CD4-positive, alpha-beta memory T cell (primary cell): ENCODE data around the gene MACC1. TPM values are rescaled to one million over a fixed set of nuclear protein-coding genes. Genes with fewer than 3 reads are reported as not detected.

Experiments
- CTCF ChIA-PET: fragments of 350-600 bp; sonication (Branson Sonifier 250); formaldehyde crosslinking; loops from one replicate; lab custom pipeline; 2021; ENCODE audit warnings: inconsistent platforms; ENCODE audit not compliant: partially characterized antibody; lab: Charles Lee
- POLR2A ChIA-PET: fragments of 350-600 bp; sonication (Branson Sonifier 250); formaldehyde crosslinking; loops from one replicate; lab custom pipeline; 2021; ENCODE audit not compliant: partially characterized antibody; lab: Charles Lee
- DNase-seq, 5 donors: peaks; one replicate each; pipeline versions ENCODE4 v3.0.0 to v3.0.0-alpha.2; 2020 to 2022; ENCODE audit warnings: mixed read lengths in 1 of 5
- H3K27ac ChIP-seq: one replicate; pipeline ENCODE4 v1.7.0; 2013; ENCODE audit warnings: low read depth, low read length
- H3K27me3 ChIP-seq: 2 replicates; pipeline ENCODE4 v1.7.0; 2013; ENCODE audit warnings: mild to moderate bottlenecking, low read length, moderate library complexity; ENCODE audit not compliant: insufficient read depth
- H3K36me3 ChIP-seq: 2 replicates; pipeline ENCODE4 v1.7.0; 2013; ENCODE audit warnings: mild to moderate bottlenecking, low read length, moderate library complexity; ENCODE audit not compliant: insufficient read depth
- H3K4me1 ChIP-seq: 2 replicates; pipeline ENCODE4 v1.7.0; 2013; ENCODE audit warnings: mild to moderate bottlenecking, low read length, moderate library complexity; ENCODE audit not compliant: insufficient read depth
- H3K4me3 ChIP-seq, 2 donors: one replicate each; pipeline ENCODE4 v1.7.0; 2013; ENCODE audit warnings: low read length in 2 of 2, mild to moderate bottlenecking in 1 of 2
- H3K9me3 ChIP-seq, 2 donors: one replicate each; pipeline ENCODE4 v1.7.0; 2013; ENCODE audit warnings: low read length in 2 of 2, control low read depth in 1 of 2; ENCODE audit not compliant: control insufficient read depth in 1 of 2
- H3K27ac Mint-ChIP-seq, 7 donors: one replicate each; pipeline ENCODE4 v1.8.0; 2020 to 2021; ENCODE audit warnings: mixed read lengths in 7 of 7, mild to moderate bottlenecking in 6 of 7, inconsistent platforms in 3 of 7, moderate library complexity in 3 of 7
- H3K27me3 Mint-ChIP-seq, 2 donors: one replicate each; pipeline ENCODE4 v1.8.0; 2020 to 2021; ENCODE audit warnings: mixed read lengths in 2 of 2
- H3K36me3 Mint-ChIP-seq, 2 donors: one replicate each; pipeline ENCODE4 v1.8.0; 2020 to 2021; ENCODE audit warnings: mixed read lengths in 2 of 2, inconsistent platforms in 1 of 2, mild to moderate bottlenecking in 1 of 2
- H3K4me1 Mint-ChIP-seq, 4 donors: one replicate each; pipeline ENCODE4 v1.8.0; 2020 to 2021; ENCODE audit warnings: mixed read lengths in 4 of 4, mild to moderate bottlenecking in 1 of 4
- H3K4me3 Mint-ChIP-seq, 8 donors: one replicate each; pipeline ENCODE4 v1.8.0; 2020 to 2021; ENCODE audit warnings: mixed read lengths in 8 of 8, mild to moderate bottlenecking in 7 of 8, moderate library complexity in 6 of 8, inconsistent platforms in 3 of 8
- H3K9me3 Mint-ChIP-seq, 8 donors: one replicate each; pipeline ENCODE4 v1.8.0; 2020 to 2021; ENCODE audit warnings: mixed read lengths in 8 of 8, mild to moderate bottlenecking in 5 of 8, inconsistent platforms in 3 of 8, moderate library complexity in 1 of 8
- intact Hi-C: fragments of 100-400 bp; cut with micrococcal nuclease; formaldehyde crosslinking; loops from one replicate; pipeline ENCODE4 v1.15.1; 2023
- polyA plus RNA-seq, 2 donors: library from polyadenylated mRNA; unstranded; fragments of 300-500 nt; fragmentation: Illumina TruSeq; gene quantifications; one replicate each; pipeline ENCODE4 v1.2.3, GENCODE V29; 2021
- total RNA-seq, 2 experiments: library from RNA; stranded (reverse); gene quantifications; one replicate each; pipeline ENCODE4 v1.2.3, GENCODE V29; 2021

Gene MACC1
- total and polyA plus RNA-seq, 4 experiments from 2014 or later, result 0.05 to 0.09 TPM; not detected in 2

- H3K27me3 Mint-ChIP-seq, result no peaks in the 10 kb centered on the region
- no peak overlapping the region for H3K4me3 Mint-ChIP-seq
- no peaks in the 10 kb centered on the region for H3K4me1 ChIP-seq
- H3K27me3 ChIP-seq, result no peaks in the 10 kb centered on the region
- H3K9me3 ChIP-seq, result no peaks in the 10 kb centered on the region
- no peak overlapping the region for H3K4me3 ChIP-seq
- ChIA-PET POLR2A (no interaction called here), CTCF (no interaction called here)
- no peak for DNase-seq
- intact Hi-C loops, result no loop called here
- no peak overlapping the region for H3K27ac ChIP-seq
- H3K27ac Mint-ChIP-seq, result no peak overlapping the region
- peaks cover 0 to 13% (median 6%) of the 10 kb centered on the region in 8 donors for H3K9me3 Mint-ChIP-seq
- no peaks in the 10 kb centered on the region for H3K36me3 ChIP-seq
- H3K4me1 Mint-ChIP-seq, result no peaks in the 10 kb centered on the region
- H3K36me3 Mint-ChIP-seq, result no peaks in the 10 kb centered on the region
Measured at GRCh38 chr7:20206104-20206896, 10.9 kb downstream of the MACC1 start.

- no peak overlapping the region for H3K4me3 Mint-ChIP-seq
- Histone ChIP-seq H3K4me1 (no peaks in the 10 kb centered on the region), H3K36me3 (no peaks in the 10 kb centered on the region), H3K27ac (no peak overlapping the region), H3K4me3 (no peak overlapping the region), H3K27me3 (no peaks in the 10 kb centered on the region), H3K9me3 (no peaks in the 10 kb centered on the region)
- no peak for DNase-seq
- intact Hi-C loops, result no loop called here
- H3K27me3 Mint-ChIP-seq, result no peaks in the 10 kb centered on the region
- no peak overlapping the region for H3K27ac Mint-ChIP-seq
- ChIA-PET POLR2A (no interaction called here), CTCF (no interaction called here)
- no peaks in the 10 kb centered on the region for H3K36me3 Mint-ChIP-seq
- peaks cover 0 to 10% (median under 1%) of the 10 kb centered on the region in 8 donors for H3K9me3 Mint-ChIP-seq
- peaks cover 0 to 2% (median 0%) of the 10 kb centered on the region in 4 donors for H3K4me1 Mint-ChIP-seq
Measured at GRCh38 chr7:20203316-20203715, 13.9 kb downstream of the MACC1 start.

- Histone ChIP-seq H3K27me3 (no peaks in the 10 kb centered on the region), H3K9me3 (no peaks in the 10 kb centered on the region), H3K36me3 (no peaks in the 10 kb centered on the region), H3K27ac (no peak overlapping the region), H3K4me3 (no peak overlapping the region), H3K4me1 (no peaks in the 10 kb centered on the region)
- intact Hi-C loops, result no loop called here
- Mint-ChIP-seq H3K4me1 (peaks cover 0 to 2% (median 0%) of the 10 kb centered on the region in 4 donors), H3K27ac (no peak overlapping the region), H3K36me3 (no peaks in the 10 kb centered on the region), H3K9me3 (peaks cover 0 to 5% (median 2%) of the 10 kb centered on the region in 8 donors), H3K27me3 (no peaks in the 10 kb centered on the region), H3K4me3 (no peak overlapping the region)
- ChIA-PET POLR2A (no interaction called here), CTCF (no interaction called here)
- DNase-seq, result no peak
Measured at GRCh38 chr7:20201380-20201779, 15.8 kb downstream of the MACC1 start.

- POLR2A ChIA-PET, result no interaction called here
- Mint-ChIP-seq H3K27ac (no peak overlapping the region), H3K4me3 (no peak overlapping the region), H3K4me1 (peaks cover 0 to 2% (median 0%) of the 10 kb centered on the region in 4 donors), H3K36me3 (no peaks in the 10 kb centered on the region), H3K9me3 (peaks cover 0 to 3% (median under 1%) of the 10 kb centered on the region in 8 donors), H3K27me3 (no peaks in the 10 kb centered on the region)
- DNase-seq, result no peak
- H3K27ac ChIP-seq, result no peak overlapping the region
- no peak overlapping the region for H3K4me3 ChIP-seq
- intact Hi-C loops, result no loop called here
- CTCF ChIA-PET, result no interaction called here
- no peaks in the 10 kb centered on the region for H3K9me3 ChIP-seq
- no peaks in the 10 kb centered on the region for H3K36me3 ChIP-seq
- H3K27me3 ChIP-seq, result no peaks in the 10 kb centered on the region
- H3K4me1 ChIP-seq, result no peaks in the 10 kb centered on the region
Measured at GRCh38 chr7:20200971-20201370, 16.2 kb downstream of the MACC1 start.

GRCh38 chr7:20200361-20200760, 16.8 kb downstream of the MACC1 start:
- H3K36me3 ChIP-seq, result no peaks in the 10 kb centered on the region
- H3K27me3 Mint-ChIP-seq, result no peaks in the 10 kb centered on the region
- peaks cover 0 to 2% (median 0%) of the 10 kb centered on the region in 4 donors for H3K4me1 Mint-ChIP-seq
- no peak overlapping the region for H3K27ac ChIP-seq
- H3K4me3 Mint-ChIP-seq, result no peak overlapping the region
- no peaks in the 10 kb centered on the region for H3K4me1 ChIP-seq
- no peaks in the 10 kb centered on the region for H3K36me3 Mint-ChIP-seq
- ChIA-PET POLR2A (no interaction called here), CTCF (no interaction called here)
- DNase-seq, result no peak
- peaks cover 0 to 4% (median under 1%) of the 10 kb centered on the region in 8 donors for H3K9me3 Mint-ChIP-seq
- no peak overlapping the region for H3K4me3 ChIP-seq
- intact Hi-C loops, result no loop called here
- no peaks in the 10 kb centered on the region for H3K27me3 ChIP-seq
- no peaks in the 10 kb centered on the region for H3K9me3 ChIP-seq
- no peak overlapping the region for H3K27ac Mint-ChIP-seq

- ChIA-PET CTCF (no interaction called here), POLR2A (no interaction called here)
- Mint-ChIP-seq H3K27ac (no peak overlapping the region), H3K9me3 (peaks cover 0 to 4% (median under 1%) of the 10 kb centered on the region in 8 donors), H3K4me1 (peaks cover 0 to 2% (median 0%) of the 10 kb centered on the region in 4 donors), H3K27me3 (no peaks in the 10 kb centered on the region), H3K36me3 (no peaks in the 10 kb centered on the region), H3K4me3 (peak overlapping the region in 1 of 8 donors; percentile 19)
- no peak for DNase-seq
- H3K27me3 ChIP-seq, result no peaks in the 10 kb centered on the region
- no peaks in the 10 kb centered on the region for H3K36me3 ChIP-seq
- H3K4me1 ChIP-seq, result no peaks in the 10 kb centered on the region
- no peak overlapping the region for H3K27ac ChIP-seq
- H3K4me3 ChIP-seq, result no peak overlapping the region
- intact Hi-C loops, result no loop called here
- H3K9me3 ChIP-seq, result no peaks in the 10 kb centered on the region
Measured at GRCh38 chr7:20199015-20199737, 18.0 kb downstream of the MACC1 start.

- H3K36me3 Mint-ChIP-seq, result no peaks in the 10 kb centered on the region
- no peak for DNase-seq
- POLR2A ChIA-PET, result no interaction called here
- H3K27ac ChIP-seq, result no peak overlapping the region
- no peaks in the 10 kb centered on the region for H3K27me3 Mint-ChIP-seq
- H3K9me3 ChIP-seq, result no peaks in the 10 kb centered on the region
- peaks cover 0 to 4% (median under 1%) of the 10 kb centered on the region in 8 donors for H3K9me3 Mint-ChIP-seq
- peak overlapping the region in 1 of 8 donors; percentile 1 for H3K4me3 Mint-ChIP-seq
- intact Hi-C loops, result no loop called here
- no peak overlapping the region for H3K27ac Mint-ChIP-seq
- no peaks in the 10 kb centered on the region for H3K36me3 ChIP-seq
- no peaks in the 10 kb centered on the region for H3K27me3 ChIP-seq
- H3K4me1 ChIP-seq, result no peaks in the 10 kb centered on the region
- H3K4me1 Mint-ChIP-seq, result peaks cover 0 to 2% (median 0%) of the 10 kb centered on the region in 4 donors
- CTCF ChIA-PET, result no interaction called here
- H3K4me3 ChIP-seq, result no peak overlapping the region
Measured at GRCh38 chr7:20198260-20198659, 18.9 kb downstream of the MACC1 start.
